Measurements from ENCODE around the gene ANKS3. TPM values are rescaled to one million over a fixed set of nuclear protein-coding genes. Genes with fewer than 3 reads are reported as not detected.

The ANKS3 gene
- total and polyA plus RNA-seq, 2 of the 8 experiments (the other 6 are each of a cell fraction or from before 2014, with no cell fraction given), result 15.5 to 23.9 TPM

- no peaks in the 10 kb centered on the region for H3K23me2 ChIP-seq (ENCODE audit: low read depth, low read length)
- DNase-seq (ENCODE audit: low read depth in 1 of 2, low spot score in 2 of 2) (no peak), FAIRE-seq (no peak)
- H3K27me3 ChIP-seq (replicated peaks in 1 of 4; ENCODE audit: control insufficient read depth in 3 of 4, extremely low read depth in 1 of 4, insufficient read depth in 3 of 4, low read length in 3 of 4), result no peaks in the 10 kb centered on the region
- H4K5ac ChIP-seq (ENCODE audit: insufficient read length, low read depth, low read length), result no peak overlapping the region
- peak overlapping the region; percentile 80; the same call in 1 of the 2 replicates for H4K8ac ChIP-seq (ENCODE audit: extremely low read depth, insufficient read depth, low read length)
- no peak overlapping the region for H3K56ac ChIP-seq (replicated peaks; ENCODE audit: insufficient read length, low read depth, low read length)
- no peak overlapping the region for H3K9ac ChIP-seq (replicated peaks in 1 of 4; ENCODE audit: extremely low read depth in 1 of 4, low read depth in 3 of 4, low read length in 3 of 4)
- H3K27ac ChIP-seq (ENCODE audit: low read depth, low read length), result no peak overlapping the region
- no peak overlapping the region for H2BK20ac ChIP-seq (ENCODE audit: low read length)
- peaks cover 4% of the 10 kb centered on the region; the same call in 1 of the 2 replicates for H3K79me1 ChIP-seq (ENCODE audit: low read depth, low read length)
- no peak overlapping the region for H3K14ac ChIP-seq (ENCODE audit: insufficient read length)
- H4K20me1 ChIP-seq (replicated peaks in 1 of 2; ENCODE audit: control insufficient read depth in 1 of 2, insufficient read depth in 2 of 2, low read length in 2 of 2), result peaks cover 3 to 12% of the 10 kb centered on the region in 2 experiments
- no peak overlapping the region for H2AFZ ChIP-seq (ENCODE audit: low read length)
- no peaks in the 10 kb centered on the region for H3K79me2 ChIP-seq (ENCODE audit: control insufficient read depth in 1 of 2, insufficient read depth in 2 of 2, low read length in 2 of 2)
- H3K4me3 ChIP-seq (ENCODE audit: extremely low read depth in 1 of 4, insufficient read depth in 2 of 4, low read depth in 3 of 4, low read length in 4 of 4), result no peak overlapping the region
- no peaks in the 10 kb centered on the region for H3K9me3 ChIP-seq (ENCODE audit: insufficient read depth in 2 of 2, low read depth in 1 of 2, low read length in 1 of 2)
- no peak overlapping the region for H2BK5ac ChIP-seq (ENCODE audit: low read depth, low read length)
- H3K4me1 ChIP-seq (replicated peaks in 1 of 4; ENCODE audit: control insufficient read depth in 3 of 4, insufficient read depth in 4 of 4, low read length in 3 of 4), result peaks cover 0 to 3% (median under 1%) of the 10 kb centered on the region in 4 experiments; a peak in 3 of 7 replicates
- WGBS, 2 experiments (ENCODE audit: extremely low coverage in 1 of 2, insufficient coverage in 1 of 2, insufficient read length in 1 of 2, insufficient replicate concordance in 2 of 2, low coverage in 1 of 2, low lambda C conversion rate in 2 of 2, missing lambda C conversion rate in 1 of 2), result 89% methylated on average over 4 of the region's 6 CpGs; no CpG with 5 or more reads in 1 of the 2 experiments
- H2BK12ac ChIP-seq (ENCODE audit: low read depth, low read length), result no peak overlapping the region
- no peak overlapping the region for H2AK5ac ChIP-seq (ENCODE audit: low read depth, low read length)
- H4K91ac ChIP-seq (replicated peaks; ENCODE audit: insufficient read length, low read length), result no peak overlapping the region
- ChIA-PET CTCF (ENCODE audit: partially characterized antibody) (interaction anchor here (0.5 to 2.7 kb wide), 2 partner anchors 29 to 50 kb away, joined by 3 to 5 read pairs; no protein-coding TSS in a partner anchor), POLR2A (ENCODE audit: partially characterized antibody) (no interaction called here)
- no peak overlapping the region for H3K23ac ChIP-seq (ENCODE audit: insufficient read length)
- no peak overlapping the region for H3K18ac ChIP-seq (ENCODE audit: extremely low read depth, low read length)
- H3K4ac ChIP-seq (replicated peaks; ENCODE audit: insufficient read length, low read depth, low read length), result no peak overlapping the region
- no peak overlapping the region for H3K4me2 ChIP-seq (ENCODE audit: insufficient read depth in 1 of 2, low read depth in 2 of 2, low read length in 2 of 2)
- peaks cover 1 to 11% (median 3%) of the 10 kb centered on the region in 4 experiments; a peak in 5 of 8 replicates for H3K36me3 ChIP-seq (ENCODE audit: control insufficient read depth in 2 of 4, insufficient read depth in 4 of 4, low read length in 3 of 4)
- H2BK120ac ChIP-seq (replicated peaks; ENCODE audit: low read depth, low read length), result no peak overlapping the region
- no peak overlapping the region for H2BK15ac ChIP-seq (ENCODE audit: low read length)
- TF ChIP-seq KDM4A (IDR thresholded peaks at IDR 0.05; ENCODE audit: low read depth, low read length, severe bottlenecking), result no peak
- no peak for TF ChIP-seq ASH2L (IDR thresholded peaks at IDR 0.05; ENCODE audit: low read length)
- no peak for TF ChIP-seq NANOG (IDR thresholded peaks at IDR 0.05; ENCODE audit: insufficient read depth, low read depth, low read length, poor library complexity, severe bottlenecking)
- TF ChIP-seq CHD2 (IDR thresholded peaks at IDR 0.05; ENCODE audit: low read length), result no peak
- no peak for TF ChIP-seq BCL11A (IDR thresholded peaks at IDR 0.05; ENCODE audit: low read depth in 2 of 2, low read length in 2 of 2)
- TF ChIP-seq SIX5 (IDR thresholded peaks at IDR 0.05; ENCODE audit: low read depth, low read length), result no peak
- TF ChIP-seq E2F6 (IDR thresholded peaks at IDR 0.05), result no peak
- TF ChIP-seq CBX5 (IDR thresholded peaks at IDR 0.05; ENCODE audit: low read depth, low read length), result no peak
- TF ChIP-seq HDAC2 (IDR thresholded peaks at IDR 0.05; ENCODE audit: borderline replicate concordance in 1 of 2, low read depth in 2 of 2, low read length in 2 of 2), result no peak
- no peak for TF ChIP-seq EP300 (IDR thresholded peaks at IDR 0.05; ENCODE audit: borderline replicate concordance in 1 of 2, low read depth in 2 of 2, low read length in 2 of 2)
- no peak for TF ChIP-seq JUND (IDR thresholded peaks at IDR 0.05; ENCODE audit: low read length)
Observed at GRCh38 chr16:4678596-4678995, 55.5 kb downstream of the ANKS3 start.

All from H1 (cell line).